HG03045 (cell line): ENCODE results near the gene MBD3L4.
A peak's percentile ranks its signal among the peaks of the same experiment; 100 is the strongest.
"Not testable (repeated sequence)": the region's sequence is repeated elsewhere in the genome, so short reads cannot be mapped to it uniquely, and the experiment has no call there.

Experiments used
- ATAC-seq: cut with Tn5 transposase; IDR thresholded peaks from one replicate; pipeline ENCODE4 v1.9.1; 2021; ENCODE audit warnings: mild to moderate bottlenecking, moderate library complexity; ENCODE audit not compliant: unreplicated experiment

Gene MBD3L4

GRCh38 chr19:7040079-7040478 is at the start of gene MBD3L4:
Gene MBD3L4 (minus strand): TSS chr19:7040179. CDS start chr19:7040144, 35 bp downstream.
- ATAC-seq, result not testable (repeated sequence)

GRCh38 chr19:7088999-7089398 is 49.0 kb upstream of the MBD3L4 start:
- ATAC-seq, result no peak

GRCh38 chr19:7083076-7083956 is 43.3 kb upstream of the MBD3L4 start:
- ATAC-seq, result no peak

DNA sequence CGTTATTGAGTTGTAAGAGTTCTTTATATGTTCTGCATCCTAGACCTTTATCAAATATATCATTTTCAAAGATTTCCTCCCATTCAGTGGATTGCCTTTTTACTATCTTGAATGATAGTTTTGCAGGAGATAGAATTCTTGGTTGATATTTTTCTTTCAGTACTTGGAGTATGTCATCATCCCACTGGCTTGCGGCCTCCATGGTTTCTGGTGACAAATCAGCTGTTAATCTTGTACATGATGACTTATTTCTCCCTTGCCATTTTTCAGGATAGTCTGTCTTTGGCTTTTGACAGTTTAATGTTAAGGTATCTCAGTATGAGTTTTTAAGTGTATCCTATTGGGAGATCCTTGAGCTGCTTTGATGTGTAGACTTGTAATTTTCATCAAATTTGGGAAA is 38.0 kb upstream of the MBD3L4 start:
- ATAC-seq, result no peak

GRCh38 chr19:7076151-7076550 is 36.2 kb upstream of the MBD3L4 start:
- no peak for ATAC-seq

GRCh38 chr19:7074705-7075282 is 34.8 kb upstream of the MBD3L4 start:
- no peak for ATAC-seq

DNA sequence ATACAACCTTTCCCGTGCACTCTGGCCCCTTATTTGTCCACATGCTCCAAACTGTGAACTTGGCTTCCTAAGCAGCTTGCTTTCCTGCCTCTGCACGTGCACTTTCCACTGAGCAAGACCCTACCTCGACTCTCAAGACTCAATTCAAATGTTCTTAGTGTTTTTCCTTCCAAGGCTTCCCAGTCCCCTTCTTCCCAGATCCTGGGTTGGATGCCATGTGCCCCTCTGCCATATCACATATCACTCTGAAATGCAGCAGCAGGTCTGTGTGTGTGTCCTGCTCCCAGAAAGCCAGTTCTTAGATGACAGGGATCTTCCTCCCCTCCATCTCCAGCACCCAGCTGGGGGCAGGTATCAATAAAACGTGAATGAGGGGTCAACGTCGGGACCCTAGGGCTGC is 32.6 kb upstream of the MBD3L4 start:
- ATAC-seq, result no peak

- no peak for ATAC-seq
Observed at GRCh38 chr19:7069904-7070226, 29.9 kb upstream of the MBD3L4 start.

DNA sequence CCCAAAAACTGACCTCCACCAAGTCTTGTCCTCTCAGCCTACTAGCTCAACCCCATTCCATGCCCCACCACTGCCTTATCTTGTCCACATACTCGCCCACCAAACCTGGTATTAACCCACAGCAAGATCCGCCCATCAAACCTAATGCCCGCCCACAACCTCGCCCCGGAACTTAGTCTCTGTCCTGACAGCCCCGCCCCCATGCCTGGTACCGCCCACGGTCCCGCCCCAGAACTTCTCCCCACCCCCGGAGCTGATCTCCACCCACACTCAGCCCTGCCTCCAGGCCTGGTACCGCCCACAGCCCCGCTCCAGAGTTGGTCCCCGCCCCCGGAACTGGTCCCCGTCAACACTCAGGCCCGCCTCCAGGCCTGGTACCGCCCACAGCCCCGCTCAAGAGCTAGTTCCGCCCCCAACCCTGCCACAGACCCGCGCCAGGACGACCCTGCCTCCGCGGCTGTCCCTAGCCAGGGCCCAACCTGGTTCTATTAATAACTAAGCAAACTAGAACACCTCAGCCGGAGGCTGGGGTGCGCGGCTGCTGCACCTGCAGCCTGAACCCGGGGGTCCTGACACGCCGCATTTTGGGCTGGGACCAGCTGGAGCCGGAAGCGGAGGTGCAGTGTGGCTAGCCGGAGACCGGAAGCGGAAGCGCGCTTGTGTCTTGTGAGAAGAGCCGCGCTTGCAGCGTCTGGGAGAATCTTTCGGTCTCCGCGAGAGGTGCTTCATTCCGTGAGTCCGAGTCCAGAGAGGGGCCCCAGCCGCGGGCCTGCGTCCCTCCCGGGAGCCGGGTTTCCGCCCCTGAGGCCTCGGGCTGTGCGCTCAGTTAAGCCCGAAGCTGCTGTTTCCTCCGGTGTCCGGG is 29.3 kb upstream of the MBD3L4 start, which contains the start of gene ZNF557:
TSS of gene ZNF557 (plus strand) at position 662 of the 862 bp plus-strand sequence. CDS start 5,372 bp downstream, outside the sequence.
- ATAC-seq, result peak; percentile 95

DNA sequence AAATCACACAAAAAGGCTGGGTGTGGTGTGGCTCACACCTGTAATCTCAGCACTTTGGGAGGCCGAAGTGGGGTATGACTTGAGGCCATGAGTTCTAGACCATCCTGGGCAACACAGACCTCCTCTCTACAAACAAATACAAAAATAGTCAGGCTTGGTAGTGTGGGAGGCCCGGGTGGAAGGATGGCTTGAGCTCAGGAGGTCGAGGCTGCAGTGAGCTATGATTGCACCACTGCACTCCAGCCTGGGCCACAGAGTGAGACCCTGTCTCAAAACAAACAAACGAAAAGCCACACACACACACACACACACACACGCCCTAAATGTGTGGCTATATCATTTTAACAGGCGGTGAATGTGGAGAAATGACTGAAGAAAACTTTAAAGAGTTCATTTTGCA is 28.6 kb upstream of the MBD3L4 start:
- no peak for ATAC-seq

DNA sequence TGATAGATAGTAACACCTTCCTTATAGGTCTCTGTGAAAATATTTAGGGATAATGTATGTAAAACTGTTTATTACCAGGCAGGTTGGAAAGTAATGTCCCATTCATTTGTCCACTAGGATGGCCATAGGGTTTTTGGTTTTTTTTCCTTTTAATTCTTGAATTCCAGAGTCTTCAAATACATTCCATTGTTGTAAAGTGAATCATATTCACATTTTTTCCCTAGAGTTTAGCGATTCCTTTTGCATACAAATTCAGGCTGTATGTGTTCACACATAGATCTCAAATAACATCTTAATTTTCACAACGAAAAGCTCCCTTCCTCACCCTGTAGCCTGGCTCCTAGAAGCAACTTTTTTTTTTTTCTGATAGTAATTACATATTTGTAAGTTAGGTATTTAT is 27.7 kb upstream of the MBD3L4 start:
- ATAC-seq, result no peak

DNA sequence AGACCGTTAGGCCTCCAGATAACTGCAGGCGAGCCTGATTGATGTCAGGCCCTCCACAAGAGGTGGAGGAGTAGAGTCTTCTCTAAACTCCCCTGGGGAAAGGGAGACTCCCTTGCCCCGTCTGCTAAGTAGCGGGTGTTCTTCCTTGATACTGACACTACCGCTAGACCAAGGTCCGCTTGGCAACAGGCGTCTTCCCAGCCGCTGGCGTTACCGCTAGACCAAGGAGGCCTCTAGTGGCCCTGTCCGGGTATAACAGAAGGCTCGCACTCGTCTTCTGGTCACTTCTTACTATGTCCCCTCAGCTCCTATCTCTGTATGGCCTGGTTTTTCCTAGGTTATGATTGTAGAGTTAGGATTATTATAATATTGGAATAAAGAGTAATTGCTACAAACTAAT is 27.1 kb upstream of the MBD3L4 start:
- not testable (repeated sequence) for ATAC-seq

DNA sequence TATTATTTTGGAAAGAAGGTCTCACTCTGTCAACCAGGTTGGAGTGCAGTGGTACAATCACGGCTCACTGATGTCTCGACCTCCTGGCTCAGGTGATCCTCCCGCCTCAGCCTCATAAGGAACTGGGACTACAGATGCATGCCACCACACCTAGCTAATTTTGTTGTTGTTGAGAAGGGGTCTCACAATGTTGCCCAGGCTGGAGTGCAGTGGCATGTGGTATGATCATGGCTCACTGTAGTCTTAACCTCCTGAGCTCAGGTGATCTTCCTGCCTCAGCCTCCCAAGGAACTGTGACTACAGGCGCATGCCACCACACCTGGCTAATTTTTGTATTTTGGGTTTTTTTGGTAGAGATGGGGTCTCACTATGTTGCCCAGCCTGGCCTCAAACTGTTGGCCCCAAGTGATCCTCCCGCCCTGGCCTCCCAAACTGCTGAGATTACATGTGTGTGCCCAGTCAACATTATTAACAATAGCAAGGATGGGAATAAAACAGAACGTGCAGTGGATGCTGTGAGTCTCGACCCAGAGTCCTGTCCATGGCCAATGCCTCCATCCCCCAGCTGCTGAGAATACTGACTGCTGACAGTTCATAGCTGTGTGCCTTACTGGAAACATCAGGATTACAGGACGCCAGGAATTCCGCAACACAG is 23.9 kb upstream of the MBD3L4 start:
- ATAC-seq, result no peak

GRCh38 chr19:7063339-7063738 is 23.4 kb upstream of the MBD3L4 start:
- no peak for ATAC-seq

- ATAC-seq, result not testable (repeated sequence)
Observed at GRCh38 chr19:7059977-7060376, 20.0 kb upstream of the MBD3L4 start.

DNA sequence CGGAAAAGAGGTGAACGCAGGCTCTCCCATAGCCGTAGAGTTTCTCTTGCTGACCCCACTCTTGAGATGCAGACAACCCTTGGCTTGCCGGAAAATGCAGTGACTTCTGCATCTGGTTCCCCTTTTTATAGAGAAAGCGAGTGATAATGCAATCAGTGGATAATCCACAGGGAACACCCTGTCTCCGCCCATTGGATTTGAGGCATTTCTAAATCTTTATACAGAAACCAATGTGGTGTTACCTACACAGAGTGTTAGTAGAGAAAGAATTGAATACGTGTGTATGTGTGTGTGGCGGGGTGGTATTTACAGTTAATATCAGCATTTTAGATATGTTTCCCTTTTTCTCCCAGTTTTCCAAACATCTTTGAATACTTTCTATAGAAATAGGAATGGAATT is 18.6 kb upstream of the MBD3L4 start, which contains the start of gene MBD3L3:
TSS of gene MBD3L3 (minus strand) at position 101 of the 400 bp plus-strand sequence. CDS start at position 30, 71 bp downstream.
- ATAC-seq, result not testable (repeated sequence)

DNA sequence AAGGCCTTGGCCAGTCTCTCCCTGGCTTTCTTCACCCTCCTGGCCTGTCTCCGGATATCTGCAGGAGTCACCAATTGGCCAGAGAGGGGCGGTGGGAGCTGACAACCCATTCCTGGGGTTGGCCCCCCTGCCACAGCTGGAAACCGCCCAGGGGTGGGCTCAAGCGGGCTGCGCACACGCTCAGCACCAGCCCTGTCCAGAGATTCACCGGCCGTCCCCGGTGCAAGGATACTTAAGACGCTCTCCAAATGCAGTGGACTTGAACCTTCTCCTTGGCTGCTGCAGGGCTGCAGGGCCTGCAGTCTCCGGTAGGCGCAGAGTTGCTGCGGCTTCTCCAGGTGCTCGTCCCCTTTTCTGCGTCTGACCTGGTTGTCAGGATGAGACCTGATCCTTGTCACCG is 16.4 kb upstream of the MBD3L4 start:
- not testable (repeated sequence) for ATAC-seq

DNA sequence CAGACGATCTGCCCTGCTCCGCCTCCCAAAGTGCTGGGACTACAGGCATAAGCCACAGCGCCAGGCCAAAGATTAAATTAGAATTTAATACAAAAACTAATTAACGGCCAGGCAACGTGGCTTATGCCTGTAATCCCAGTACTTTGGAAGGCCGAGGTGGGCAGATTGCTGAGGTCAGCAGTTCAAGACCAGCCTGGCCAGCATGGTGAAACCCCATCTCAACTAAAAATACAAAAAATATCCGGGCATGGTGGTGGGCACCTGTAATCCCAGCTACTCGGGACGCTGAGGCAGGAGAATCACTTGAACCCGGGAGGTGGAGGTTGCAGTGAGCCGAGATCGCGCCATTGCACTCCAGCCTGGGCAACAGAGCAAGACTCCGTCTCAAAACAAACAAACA is 15.7 kb upstream of the MBD3L4 start:
- not testable (repeated sequence) for ATAC-seq

DNA sequence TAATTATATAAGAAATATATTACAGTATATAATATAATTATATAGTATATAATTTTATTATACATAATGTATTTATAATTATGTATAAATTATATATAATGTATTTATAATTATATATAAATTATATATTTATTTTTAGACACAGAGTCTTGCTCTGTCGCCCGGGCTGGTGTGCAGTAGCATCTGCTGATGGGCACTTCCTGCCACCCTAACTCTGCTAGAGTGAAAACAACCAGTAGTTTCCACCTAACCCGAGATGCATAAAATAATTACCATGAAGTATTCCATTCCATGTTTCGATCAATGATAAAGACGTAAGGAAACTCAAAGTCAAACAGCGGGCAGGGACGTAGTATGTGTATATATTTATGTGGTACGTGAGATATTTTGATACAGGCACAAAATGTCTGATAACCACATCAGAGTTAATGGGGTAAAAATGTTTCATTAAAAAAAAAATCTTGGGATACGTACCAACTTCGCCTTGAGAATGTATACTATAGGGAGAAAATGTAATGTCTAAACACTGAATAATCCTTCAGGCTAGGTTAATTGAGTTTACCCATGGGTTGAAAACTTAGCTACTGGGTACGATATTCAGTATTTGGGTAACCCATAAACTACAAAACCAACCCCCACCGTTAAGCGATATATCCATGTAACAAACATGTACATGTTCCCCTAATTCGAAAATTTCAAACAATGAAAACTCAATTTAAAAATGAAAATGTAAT is 14.8 kb upstream of the MBD3L4 start:
- ATAC-seq, result not testable (repeated sequence)

- ATAC-seq, result not testable (repeated sequence)
Observed at GRCh38 chr19:7052896-7053295, 12.9 kb upstream of the MBD3L4 start.
